ENCODE data around the gene NECAP2.

The NECAP2 gene

GRCh38 chr1:16441282-16441665 lies 750 bp downstream of the NECAP2 start:
- DNase-seq (ENCODE audit: low read depth): peak; percentile 30
- TF ChIP-seq MYC (IDR thresholded peaks at IDR 0.05; ENCODE audit: low read depth, low read length) (no peak), POLR2A (IDR thresholded peaks at IDR 0.05; ENCODE audit: extremely low read depth, insufficient read length) (no peak), MAX (IDR thresholded peaks at IDR 0.05; ENCODE audit: low read depth, low read length) (no peak), CTCF (IDR thresholded peaks at IDR 0.05; ENCODE audit: low read depth, low read length) (no peak)
- peak overlapping the region; percentile 94 for H3K4me3 ChIP-seq (ENCODE audit: low read depth, low read length)

- TF ChIP-seq CTCF (IDR thresholded peaks at IDR 0.05; ENCODE audit: low read depth, low read length) (no peak), MYC (IDR thresholded peaks at IDR 0.05; ENCODE audit: low read depth, low read length) (no peak), POLR2A (IDR thresholded peaks at IDR 0.05; ENCODE audit: extremely low read depth, insufficient read length) (no peak), MAX (IDR thresholded peaks at IDR 0.05; ENCODE audit: low read depth, low read length) (no peak)
- DNase-seq (ENCODE audit: low read depth): peak; percentile 22
- H3K4me3 ChIP-seq (ENCODE audit: low read depth, low read length): no peak overlapping the region
Observed at GRCh38 chr1:16442265-16442664, 1.7 kb downstream of the NECAP2 start.

GRCh38 chr1:16442941-16443340 lies 2.4 kb downstream of the NECAP2 start:
- DNase-seq (ENCODE audit: low read depth): peak; percentile 13
- TF ChIP-seq POLR2A (IDR thresholded peaks at IDR 0.05; ENCODE audit: extremely low read depth, insufficient read length) (no peak), MYC (IDR thresholded peaks at IDR 0.05; ENCODE audit: low read depth, low read length) (no peak), CTCF (IDR thresholded peaks at IDR 0.05; ENCODE audit: low read depth, low read length) (no peak), MAX (IDR thresholded peaks at IDR 0.05; ENCODE audit: low read depth, low read length) (no peak)
- no peak overlapping the region for H3K4me3 ChIP-seq (ENCODE audit: low read depth, low read length)

GRCh38 chr1:16443975-16444770 lies 3.6 kb downstream of the NECAP2 start:
- no peak for DNase-seq (ENCODE audit: low read depth)
- H3K4me3 ChIP-seq (ENCODE audit: low read depth, low read length): no peak overlapping the region
- no peak for TF ChIP-seq CTCF (IDR thresholded peaks at IDR 0.05; ENCODE audit: low read depth, low read length)
- TF ChIP-seq MAX (IDR thresholded peaks at IDR 0.05; ENCODE audit: low read depth, low read length): no peak

GRCh38 chr1:16445052-16445451 lies 4.5 kb downstream of the NECAP2 start:
- no peak for DNase-seq (ENCODE audit: low read depth)
- TF ChIP-seq MAX (IDR thresholded peaks at IDR 0.05; ENCODE audit: low read depth, low read length) (no peak), POLR2A (IDR thresholded peaks at IDR 0.05; ENCODE audit: extremely low read depth, insufficient read length) (no peak), CTCF (IDR thresholded peaks at IDR 0.05; ENCODE audit: low read depth, low read length) (no peak)
- H3K4me3 ChIP-seq (ENCODE audit: low read depth, low read length): no peak overlapping the region
